Testis (tissue), 2 donors: ENCODE results near the gene EP400.

Experiments
- POLR2A ChIP-seq: fragments of 450-650 bp; IDR thresholded peaks from one replicate; pipeline ENCODE4 v1.6.1; 2017; ENCODE audit warnings: antibody characterized with exemption, mild to moderate bottlenecking, moderate library complexity
- TF ChIP-seq, protein P1 (sequence below), 3 experiments: fragments of 450-650 bp in 2 of 3; fragments of 200-600 bp in 1 of 3; sonication (generic) in 1 of 3; IDR thresholded peaks; one replicate each; pipeline ENCODE4 v1.5.1; 2016 to 2019; ENCODE audit warnings: antibody characterized with exemption in 3 of 3, mild to moderate bottlenecking in 2 of 3, moderate library complexity in 1 of 3

DNA sequence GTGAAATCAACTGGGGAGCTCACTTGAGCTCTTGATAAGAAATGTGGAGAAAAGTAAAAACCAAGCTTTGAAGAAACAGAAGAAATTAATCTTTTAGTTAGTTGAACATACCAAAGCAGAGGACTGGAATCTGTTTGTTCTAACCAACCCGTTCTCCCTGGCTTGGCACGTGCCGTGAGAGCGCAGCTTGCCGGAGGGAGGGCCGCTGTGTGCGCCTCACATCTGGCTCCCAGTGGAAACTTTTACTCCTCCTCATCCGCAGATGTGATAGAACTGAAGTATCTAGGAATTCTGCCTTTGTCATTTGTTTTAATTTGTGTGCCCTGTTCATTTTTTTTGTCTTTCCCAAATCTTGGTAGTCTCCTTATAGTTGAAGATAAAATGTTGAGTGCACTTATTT, 129.5 kb downstream of the EP400 start:
- TF ChIP-seq, protein P1, sequence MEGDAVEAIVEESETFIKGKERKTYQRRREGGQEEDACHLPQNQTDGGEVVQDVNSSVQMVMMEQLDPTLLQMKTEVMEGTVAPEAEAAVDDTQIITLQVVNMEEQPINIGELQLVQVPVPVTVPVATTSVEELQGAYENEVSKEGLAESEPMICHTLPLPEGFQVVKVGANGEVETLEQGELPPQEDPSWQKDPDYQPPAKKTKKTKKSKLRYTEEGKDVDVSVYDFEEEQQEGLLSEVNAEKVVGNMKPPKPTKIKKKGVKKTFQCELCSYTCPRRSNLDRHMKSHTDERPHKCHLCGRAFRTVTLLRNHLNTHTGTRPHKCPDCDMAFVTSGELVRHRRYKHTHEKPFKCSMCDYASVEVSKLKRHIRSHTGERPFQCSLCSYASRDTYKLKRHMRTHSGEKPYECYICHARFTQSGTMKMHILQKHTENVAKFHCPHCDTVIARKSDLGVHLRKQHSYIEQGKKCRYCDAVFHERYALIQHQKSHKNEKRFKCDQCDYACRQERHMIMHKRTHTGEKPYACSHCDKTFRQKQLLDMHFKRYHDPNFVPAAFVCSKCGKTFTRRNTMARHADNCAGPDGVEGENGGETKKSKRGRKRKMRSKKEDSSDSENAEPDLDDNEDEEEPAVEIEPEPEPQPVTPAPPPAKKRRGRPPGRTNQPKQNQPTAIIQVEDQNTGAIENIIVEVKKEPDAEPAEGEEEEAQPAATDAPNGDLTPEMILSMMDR (IDR thresholded peaks at IDR 0.05): no peak
- TF ChIP-seq POLR2A: no peak
